SH-SY5Y (cell line): ENCODE measurements around the gene ABR.

Source experiments
- GATA2 ChIP-seq: IDR thresholded peaks from 2 replicates; pipeline ENCODE4 v1.6.1; 2011; ENCODE audit warnings: mild to moderate bottlenecking, low read depth, low read length
- GATA3 ChIP-seq: IDR thresholded peaks from 2 replicates; pipeline ENCODE4 v1.6.1; 2011; ENCODE audit warnings: low read depth, mild to moderate bottlenecking, low read length, moderate library complexity

GRCh38 chr17:981292-981658 is 198.5 kb downstream of the ABR start:
- no peak for TF ChIP-seq GATA2
- no peak for TF ChIP-seq GATA3
